ENCODE data around the gene PFKL.

Gene PFKL

DNA sequence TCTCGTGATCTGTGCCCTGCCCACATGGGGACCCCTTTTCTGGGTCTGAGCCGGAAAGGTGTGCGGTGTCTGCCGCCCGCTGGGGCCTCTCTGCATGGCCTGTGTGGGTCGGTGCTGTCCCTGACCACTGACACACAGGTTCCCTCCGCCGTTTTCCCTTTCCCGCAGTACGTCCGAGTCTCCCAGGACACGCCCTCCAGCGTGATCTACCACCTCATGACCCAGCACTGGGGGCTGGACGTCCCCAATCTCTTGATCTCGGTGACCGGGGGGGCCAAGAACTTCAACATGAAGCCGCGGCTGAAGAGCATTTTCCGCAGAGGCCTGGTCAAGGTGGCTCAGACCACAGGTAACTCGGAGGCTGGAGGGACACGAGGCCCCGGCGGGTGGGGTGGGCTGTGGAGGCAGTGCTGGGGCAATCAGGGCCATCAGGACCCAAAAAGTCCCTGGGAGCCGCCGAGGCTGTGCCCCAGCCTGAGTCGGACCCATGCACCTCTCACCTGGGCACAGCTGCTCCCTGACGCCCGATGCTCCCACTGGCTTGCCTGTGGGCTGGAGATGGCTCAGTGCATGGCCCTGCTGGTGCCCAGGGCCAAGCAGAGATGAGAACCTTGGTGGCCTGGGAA lies 66.8 kb downstream of the PFKL start:
- no peak for DNase-seq

DNA sequence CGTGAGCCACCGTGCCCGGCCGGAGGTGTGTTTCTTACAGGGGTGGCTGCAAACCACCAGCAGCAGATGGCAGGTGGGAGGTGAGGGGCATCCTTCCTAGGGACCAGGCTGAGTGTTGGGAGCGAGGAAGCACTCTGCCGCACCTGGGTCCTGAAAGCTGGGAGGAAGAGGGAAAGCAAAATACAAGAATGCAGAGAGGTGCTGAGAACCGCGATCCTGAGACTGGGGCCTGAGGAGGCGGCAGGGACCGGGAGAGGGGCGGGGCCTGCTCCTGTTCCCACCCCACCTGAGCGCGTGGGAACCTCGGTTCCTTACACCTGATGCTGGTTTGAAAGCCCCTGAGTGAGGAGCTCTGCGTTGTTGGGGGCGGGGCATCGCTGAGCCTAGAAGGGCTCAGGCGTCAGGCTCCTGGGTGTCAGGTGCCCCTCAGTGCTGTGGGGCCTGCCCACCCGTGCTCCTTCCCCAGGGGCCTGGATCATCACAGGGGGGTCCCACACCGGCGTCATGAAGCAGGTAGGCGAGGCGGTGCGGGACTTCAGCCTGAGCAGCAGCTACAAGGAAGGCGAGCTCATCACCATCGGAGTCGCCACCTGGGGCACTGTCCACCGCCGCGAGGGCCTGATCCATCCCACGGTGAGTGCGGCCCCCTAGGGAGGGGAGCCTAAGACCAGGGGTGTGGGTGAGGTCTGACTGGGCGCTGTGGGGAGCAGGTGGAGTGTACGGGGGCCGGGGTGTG lies 69.0 kb downstream of the PFKL start:
- no peak for DNase-seq

DNA sequence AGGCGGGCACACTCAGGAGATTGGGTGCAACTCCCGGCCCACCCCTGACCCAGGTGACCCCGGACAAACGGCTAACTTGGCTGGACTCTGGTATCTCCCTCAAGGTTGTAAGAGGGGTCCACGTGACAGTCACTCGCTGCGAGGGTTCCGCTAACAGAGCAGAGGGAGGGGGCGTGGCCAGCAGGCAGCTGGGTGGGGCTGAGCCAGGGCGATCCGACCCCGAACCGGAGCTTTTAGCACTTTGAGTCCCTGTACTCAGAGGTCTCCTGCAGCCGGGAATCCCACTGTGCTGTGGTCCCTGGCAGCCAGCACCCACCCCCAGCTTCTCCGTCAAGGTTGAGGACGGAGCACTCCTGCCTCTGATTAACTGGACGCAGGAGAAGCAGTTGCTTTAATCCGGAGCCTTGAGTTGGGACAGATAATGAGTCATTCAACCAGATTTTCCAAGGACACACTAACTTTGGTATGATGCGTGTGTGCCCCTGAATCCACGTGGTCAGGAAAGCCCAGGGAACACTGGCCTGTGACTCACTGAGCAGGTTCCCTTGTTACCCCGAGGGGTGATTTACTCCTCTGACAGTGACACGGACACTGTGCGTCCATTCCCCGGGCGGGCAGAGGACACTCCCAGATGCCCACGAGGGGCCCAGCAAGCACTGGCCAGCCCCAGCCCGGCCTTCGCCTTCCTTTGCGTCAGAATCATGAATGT lies 70.3 kb downstream of the PFKL start:
- DNase-seq: peak; percentile 4

DNA sequence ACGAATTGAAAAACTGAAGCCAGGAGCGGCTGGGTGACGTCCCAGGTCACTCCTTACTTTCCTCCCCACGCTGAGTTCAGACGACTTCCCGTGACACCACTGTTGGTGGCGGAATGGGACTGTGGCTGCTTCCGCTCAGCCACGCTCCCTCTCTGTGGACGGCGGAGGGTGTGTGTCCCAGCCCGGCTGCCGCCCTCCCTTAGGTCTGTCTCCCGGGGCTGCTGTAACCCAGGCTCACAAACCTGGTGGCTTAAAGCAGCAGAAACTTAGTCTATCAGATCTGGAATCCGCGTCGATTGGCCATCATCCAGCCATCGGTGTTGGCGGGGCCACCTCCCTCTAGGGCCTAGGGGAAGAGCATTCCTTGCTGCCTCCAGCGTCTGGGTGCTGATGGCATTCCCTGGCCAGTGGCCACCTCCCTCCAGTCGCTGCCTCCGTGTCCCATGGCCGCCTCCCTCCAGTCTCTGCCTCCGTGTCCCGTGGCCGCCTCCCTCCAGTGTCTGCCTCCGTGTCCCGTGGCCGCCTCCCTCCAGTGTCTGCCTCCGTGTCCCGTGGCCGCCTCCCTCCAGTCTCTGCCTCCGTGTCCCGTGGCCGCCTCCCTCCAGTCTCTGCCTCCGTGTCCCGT lies 71.0 kb downstream of the PFKL start:
- no peak for DNase-seq

DNA sequence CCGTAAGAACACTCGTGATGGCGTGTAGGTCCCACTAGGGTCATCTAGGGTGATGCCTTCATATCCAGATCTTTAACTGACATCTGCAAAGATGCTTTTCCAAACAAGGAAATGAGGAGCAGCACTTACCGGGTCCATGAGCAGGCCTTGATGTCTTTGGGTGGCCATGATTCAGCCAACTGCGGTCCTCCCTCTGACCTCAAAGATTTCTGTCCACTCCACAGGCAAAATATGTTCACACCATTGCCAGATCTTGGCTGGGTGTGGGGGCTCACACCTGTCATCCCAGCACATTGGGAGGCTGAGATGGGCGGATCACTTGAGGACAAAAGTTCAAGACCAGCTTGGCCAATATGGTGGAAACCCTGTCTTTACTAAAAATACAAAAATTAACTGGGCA lies 71.7 kb downstream of the PFKL start:
- no peak for DNase-seq

DNA sequence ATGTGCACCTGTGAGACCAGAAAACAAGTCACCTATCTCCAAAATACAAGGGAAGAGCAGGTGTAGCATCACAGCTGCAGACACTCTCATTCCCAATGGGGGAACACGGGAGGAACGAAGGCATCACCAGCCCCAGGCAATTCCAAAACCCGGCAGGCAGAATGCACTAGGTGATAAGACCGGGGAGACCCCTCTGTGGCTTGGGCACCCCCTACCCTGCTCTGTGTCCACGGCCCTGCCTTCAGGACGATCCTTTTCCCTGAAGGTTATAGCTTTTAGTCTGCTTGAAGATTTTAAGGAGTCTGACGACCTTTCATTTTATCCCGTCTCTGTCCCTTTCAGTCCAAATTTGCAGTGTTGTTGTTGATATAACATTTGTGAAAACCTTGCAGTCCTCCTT lies 72.8 kb downstream of the PFKL start:
- no peak for DNase-seq

DNA sequence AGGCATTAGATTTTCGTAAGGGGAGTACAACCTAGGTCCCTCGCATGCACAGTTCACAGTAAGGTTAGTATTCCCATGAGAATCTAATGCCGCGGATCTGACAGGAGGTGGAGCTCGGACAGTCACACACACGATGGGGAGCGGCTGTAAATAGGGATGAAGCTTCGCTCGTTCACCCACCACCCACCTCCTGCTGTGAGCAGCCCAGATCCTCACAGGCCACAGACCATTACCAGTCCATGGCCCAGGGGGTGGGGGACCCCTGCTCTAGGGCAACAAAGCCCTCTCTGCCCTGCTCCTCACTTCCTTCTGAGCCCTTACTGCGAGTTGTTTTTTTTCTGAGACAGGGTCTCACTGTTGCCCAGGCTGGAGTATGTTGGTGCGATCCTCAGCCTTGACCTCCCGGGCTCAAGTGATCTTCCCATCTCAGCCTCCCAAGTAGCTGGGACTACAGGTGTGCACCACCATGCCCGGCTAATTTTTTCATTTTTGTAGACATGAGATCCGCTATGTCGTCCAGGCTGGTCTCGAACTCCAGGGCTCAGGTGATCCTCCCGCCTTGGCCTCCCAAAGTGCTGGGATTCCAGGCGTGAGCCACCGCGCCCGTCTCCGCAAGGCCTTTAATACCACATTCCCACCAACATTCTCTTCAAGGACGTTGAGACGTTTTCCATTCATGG lies 74.9 kb downstream of the PFKL start:
- DNase-seq: no peak

DNA sequence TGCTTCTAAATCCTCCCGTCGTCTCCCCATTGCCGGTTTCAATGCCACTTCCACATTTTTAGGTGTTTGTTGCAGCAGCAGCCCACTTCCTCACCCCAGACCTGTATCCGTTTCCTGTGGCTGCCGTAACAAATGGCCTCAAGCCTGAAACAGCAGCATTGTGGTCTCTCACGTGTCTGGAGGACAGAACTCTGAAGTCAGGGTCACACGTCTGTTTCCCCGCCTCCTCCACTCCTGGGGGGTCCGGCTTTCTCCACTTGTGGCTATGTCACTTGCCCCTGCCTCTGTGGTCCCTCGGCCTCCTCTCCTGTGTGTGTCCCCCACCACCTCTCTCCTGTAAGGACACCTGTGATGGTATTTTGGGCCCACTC lies 75.4 kb downstream of the PFKL start:
- no peak for DNase-seq

DNA sequence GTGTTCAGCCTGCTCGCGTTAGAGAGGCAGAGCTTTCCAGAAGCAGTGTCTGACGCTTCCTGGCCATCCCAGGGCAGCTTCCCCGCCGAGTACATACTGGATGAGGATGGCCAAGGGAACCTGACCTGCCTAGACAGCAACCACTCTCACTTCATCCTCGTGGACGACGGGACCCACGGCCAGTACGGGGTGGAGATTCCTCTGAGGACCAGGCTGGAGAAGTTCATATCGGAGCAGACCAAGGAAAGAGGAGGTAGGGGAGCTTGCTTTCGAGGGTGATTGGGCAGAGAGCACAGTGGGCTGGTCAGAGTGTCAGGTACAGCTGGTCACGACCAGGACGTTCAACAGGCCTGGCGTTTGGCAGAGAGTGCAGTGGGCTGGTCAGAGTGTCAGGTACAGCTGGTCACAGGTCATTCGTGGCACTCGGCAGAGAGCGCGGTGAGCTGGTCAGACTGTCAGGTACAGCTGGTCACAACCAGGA lies 75.9 kb downstream of the PFKL start:
- DNase-seq: no peak

DNA sequence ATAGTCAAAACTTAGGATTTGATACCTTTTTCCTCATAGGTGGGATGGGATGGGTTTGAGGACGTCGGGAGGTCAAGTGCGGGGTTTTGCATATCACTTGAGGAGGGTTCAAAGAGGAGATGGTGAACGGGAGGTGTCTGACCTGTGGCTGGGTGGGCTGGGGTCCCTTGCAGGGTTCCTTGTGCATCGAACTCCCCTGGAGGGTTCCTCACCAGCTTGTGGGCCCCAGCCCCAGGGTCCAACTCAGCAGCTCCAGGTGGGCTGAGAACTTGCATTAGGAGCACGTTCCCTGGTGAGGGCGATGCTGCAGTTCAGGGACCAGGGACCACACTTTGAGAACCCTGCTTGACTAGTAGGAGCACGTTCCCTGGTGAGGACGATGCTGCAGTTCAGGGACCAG lies 76.8 kb downstream of the PFKL start:
- DNase-seq: no peak
